HG02623 (cell line): ENCODE data around the gene NRTN.
"Not testable (repeated sequence)": the region's sequence is repeated elsewhere in the genome, so short reads cannot be mapped to it uniquely, and the experiment has no call there.

ENCODE experiments used
- ATAC-seq: cut with Tn5 transposase; IDR thresholded peaks from one replicate; pipeline ENCODE4 v1.9.1; 2021; ENCODE audit warnings: moderate library complexity; ENCODE audit not compliant: unreplicated experiment

NRTN gene

GRCh38 chr19:5832527-5833216, 27.8 kb downstream of the NRTN start:
- no peak for ATAC-seq

GRCh38 chr19:5837761-5838352, 33.0 kb downstream of the NRTN start:
- no peak for ATAC-seq

GRCh38 chr19:5838353-5839064, 33.6 kb downstream of the NRTN start:
- ATAC-seq = no peak

GRCh38 chr19:5839065-5840017, 34.5 kb downstream of the NRTN start, which contains the start of gene FUT6:
TSS of gene FUT6 (minus strand) at chr19:5839702. CDS start at chr19:5832567, 7,135 bp downstream.
- no peak for ATAC-seq

GRCh38 chr19:5841735-5842111, 36.9 kb downstream of the NRTN start:
- not testable (repeated sequence) for ATAC-seq

- ATAC-seq = no peak
These were observed 38.5 kb downstream of the NRTN start for GRCh38 chr19:5843295-5843927.

GRCh38 chr19:5844456-5845433, 39.9 kb downstream of the NRTN start:
- ATAC-seq = no peak

GRCh38 chr19:5847846-5848245, 43.0 kb downstream of the NRTN start:
- ATAC-seq = not testable (repeated sequence)

GRCh38 chr19:5848621-5849020, 43.8 kb downstream of the NRTN start:
- not testable (repeated sequence) for ATAC-seq

GRCh38 chr19:5850189-5850588, 45.3 kb downstream of the NRTN start:
- no peak for ATAC-seq

- no peak for ATAC-seq
These were observed 46.0 kb downstream of the NRTN start for GRCh38 chr19:5850743-5851293.

- no peak for ATAC-seq
These were observed 46.4 kb downstream of the NRTN start, which contains the start of gene FUT3 for GRCh38 chr19:5851302-5851701. TSS of gene FUT3 (minus strand) at chr19:5851449.

GRCh38 chr19:5854121-5854520, 49.3 kb downstream of the NRTN start:
- not testable (repeated sequence) for ATAC-seq

GRCh38 chr19:5855151-5855550, 50.3 kb downstream of the NRTN start:
- not testable (repeated sequence) for ATAC-seq

GRCh38 chr19:5857203-5858081, 52.6 kb downstream of the NRTN start:
- no peak for ATAC-seq

GRCh38 chr19:5863030-5863665, 58.3 kb downstream of the NRTN start:
- no peak for ATAC-seq

- no peak for ATAC-seq
These were observed 59.3 kb downstream of the NRTN start for GRCh38 chr19:5864013-5864720.
